Subcutaneous adipose tissue (tissue), 4 donors: ENCODE measurements around the gene KCNK13. TPM values are rescaled to one million over a fixed set of nuclear protein-coding genes. Genes with fewer than 3 reads are reported as not detected.

Experiments
- total RNA-seq, 4 donors: library from RNA; depleted of rRNA; stranded (reverse); fragments of >200 nt; gene quantifications; one replicate each; pipeline ENCODE4 v1.1.0, GENCODE V29; 2016
- TF ChIP-seq, protein P1 (sequence below): fragments of 450-650 bp; IDR thresholded peaks from one replicate; pipeline ENCODE4 v1.5.1; 2016; ENCODE audit warnings: low read depth, mild to moderate bottlenecking, control low read depth, antibody characterized with exemption, moderate library complexity

KCNK13 gene
- total RNA-seq, 4 donors from 2014 or later = 0.44 to 7.0 TPM; not detected in 2

DNA sequence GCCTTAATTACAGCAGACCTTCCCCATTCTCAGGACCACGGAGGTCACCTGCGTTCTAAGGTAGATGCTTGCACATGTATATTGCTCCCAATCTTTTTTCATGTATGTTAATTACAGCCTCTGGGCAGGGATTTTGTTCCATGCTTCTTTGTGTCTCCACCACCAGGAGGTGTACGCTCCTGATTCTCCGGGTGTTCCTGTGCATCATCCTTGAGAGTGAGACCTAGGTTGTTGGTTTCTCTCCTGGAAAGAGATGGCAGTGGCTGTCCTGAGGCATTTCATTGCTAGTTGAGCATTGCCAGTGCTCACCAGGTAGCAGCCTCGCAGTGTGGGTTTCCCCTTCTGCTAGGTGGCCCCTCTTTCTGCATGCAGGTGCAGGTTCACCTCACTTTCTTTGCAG lies 52.8 kb downstream of the KCNK13 start:
- TF ChIP-seq, protein P1, sequence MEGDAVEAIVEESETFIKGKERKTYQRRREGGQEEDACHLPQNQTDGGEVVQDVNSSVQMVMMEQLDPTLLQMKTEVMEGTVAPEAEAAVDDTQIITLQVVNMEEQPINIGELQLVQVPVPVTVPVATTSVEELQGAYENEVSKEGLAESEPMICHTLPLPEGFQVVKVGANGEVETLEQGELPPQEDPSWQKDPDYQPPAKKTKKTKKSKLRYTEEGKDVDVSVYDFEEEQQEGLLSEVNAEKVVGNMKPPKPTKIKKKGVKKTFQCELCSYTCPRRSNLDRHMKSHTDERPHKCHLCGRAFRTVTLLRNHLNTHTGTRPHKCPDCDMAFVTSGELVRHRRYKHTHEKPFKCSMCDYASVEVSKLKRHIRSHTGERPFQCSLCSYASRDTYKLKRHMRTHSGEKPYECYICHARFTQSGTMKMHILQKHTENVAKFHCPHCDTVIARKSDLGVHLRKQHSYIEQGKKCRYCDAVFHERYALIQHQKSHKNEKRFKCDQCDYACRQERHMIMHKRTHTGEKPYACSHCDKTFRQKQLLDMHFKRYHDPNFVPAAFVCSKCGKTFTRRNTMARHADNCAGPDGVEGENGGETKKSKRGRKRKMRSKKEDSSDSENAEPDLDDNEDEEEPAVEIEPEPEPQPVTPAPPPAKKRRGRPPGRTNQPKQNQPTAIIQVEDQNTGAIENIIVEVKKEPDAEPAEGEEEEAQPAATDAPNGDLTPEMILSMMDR = no peak

DNA sequence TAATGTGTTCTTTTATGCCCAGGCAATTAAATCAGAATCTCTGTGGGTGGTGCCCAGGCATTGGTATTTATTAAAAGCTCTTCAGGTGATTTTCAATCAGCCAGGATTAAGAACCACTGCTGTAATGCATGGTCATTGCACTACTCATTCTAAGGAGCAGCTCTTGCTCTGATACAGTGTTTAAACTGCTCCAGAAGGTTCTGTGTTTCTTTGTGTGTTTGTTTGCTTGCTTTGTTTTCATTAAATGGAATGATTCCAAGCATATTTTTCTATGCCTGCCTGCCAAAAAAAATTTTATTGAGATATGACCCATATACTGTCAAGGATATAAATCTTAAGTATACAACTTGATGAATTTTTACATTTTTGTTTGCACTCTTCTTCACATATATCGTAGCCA lies 54.0 kb downstream of the KCNK13 start:
- TF ChIP-seq, protein P1 = no peak

DNA sequence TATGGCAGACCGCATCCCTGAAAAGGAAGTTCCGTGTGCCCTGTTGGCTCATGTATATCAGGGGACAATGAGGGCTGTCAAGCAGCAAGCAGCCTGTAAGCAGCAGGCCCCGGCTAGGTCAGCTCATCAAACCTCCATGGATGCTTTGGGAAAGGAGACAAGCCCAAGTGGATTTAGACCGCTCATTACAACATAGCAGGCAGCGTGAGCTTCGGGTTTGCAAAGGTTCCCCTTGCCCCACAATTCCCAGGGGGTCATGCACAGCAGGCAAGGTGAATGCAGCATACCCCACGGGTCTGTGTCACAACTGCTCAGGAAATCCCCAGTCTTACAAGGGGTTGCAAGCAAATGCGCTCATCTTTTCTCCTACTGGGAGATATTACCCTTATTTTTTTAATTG lies 54.6 kb downstream of the KCNK13 start:
- TF ChIP-seq, protein P1 = no peak

DNA sequence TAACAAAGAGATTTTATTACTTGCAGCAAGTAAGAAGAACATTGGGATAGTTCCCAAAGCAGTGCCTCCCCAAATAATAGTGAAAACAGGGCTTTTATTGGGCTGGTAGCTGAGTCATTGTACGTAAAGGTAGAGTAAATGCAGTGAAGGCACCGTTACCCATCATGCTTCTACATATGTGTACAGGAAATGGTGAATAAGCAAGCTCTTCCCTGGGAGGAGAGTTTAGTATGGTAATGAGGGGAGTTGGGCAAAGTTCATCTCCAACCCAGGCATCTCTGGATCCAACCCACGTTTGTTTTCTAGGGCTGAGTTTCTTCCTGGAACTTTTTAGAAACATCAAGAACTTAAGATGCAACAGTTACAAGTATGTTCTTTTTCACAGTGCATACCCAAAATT lies 56.2 kb downstream of the KCNK13 start:
- TF ChIP-seq, protein P1 = no peak

DNA sequence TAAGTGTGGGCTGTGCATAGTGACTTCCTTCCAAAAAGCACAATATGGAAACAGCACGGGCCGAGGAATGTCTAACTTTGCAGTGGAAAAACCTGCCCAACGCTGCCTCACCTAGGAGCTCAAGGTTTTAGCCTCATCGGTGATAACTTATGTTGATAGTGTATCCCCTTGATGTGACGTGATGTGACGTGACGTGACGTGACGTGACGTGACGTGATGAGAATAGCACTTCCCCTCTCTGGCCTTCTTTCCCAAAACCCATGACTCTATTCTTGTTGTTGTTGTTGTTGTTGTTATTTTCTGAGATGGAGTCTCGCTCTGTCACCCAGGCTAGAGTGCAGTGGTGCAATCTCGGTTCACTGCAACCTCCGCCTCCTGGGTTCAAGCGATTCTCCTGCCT lies 64.5 kb downstream of the KCNK13 start:
- TF ChIP-seq, protein P1 = no peak

DNA sequence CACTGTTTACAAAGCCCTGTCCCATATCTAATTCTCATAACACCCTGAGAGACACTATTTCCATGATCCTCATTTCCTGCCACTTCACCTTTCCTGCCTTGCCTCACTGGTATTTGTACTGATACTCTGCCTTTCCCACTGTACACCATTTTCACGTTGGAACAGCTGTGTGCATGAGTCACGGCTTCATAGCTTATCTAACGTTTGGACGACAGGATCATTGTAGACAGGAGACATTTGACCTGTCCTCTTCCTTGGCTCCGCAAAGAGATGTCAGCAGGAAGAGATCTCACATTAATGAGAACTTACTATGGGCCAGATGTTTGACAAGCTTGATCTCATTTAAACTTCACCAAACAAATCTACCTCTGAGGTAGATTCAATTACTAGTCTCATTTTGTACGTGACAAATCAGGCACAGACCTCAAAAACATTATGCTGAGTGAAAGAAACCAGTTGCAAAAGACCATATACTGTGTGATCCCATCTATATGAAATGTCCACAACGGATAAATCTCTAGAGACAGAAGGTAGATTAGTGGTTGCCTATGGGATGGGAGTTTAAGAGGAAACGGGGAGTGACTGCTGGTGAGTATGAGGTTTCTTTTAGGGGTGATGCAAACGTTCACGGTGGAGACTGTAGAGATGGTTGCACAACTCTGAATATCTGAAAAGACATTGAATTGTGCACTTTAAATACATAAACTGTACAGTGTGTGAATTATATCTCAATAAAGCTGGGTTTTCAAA lies 71.2 kb downstream of the KCNK13 start:
- TF ChIP-seq, protein P1 = no peak

DNA sequence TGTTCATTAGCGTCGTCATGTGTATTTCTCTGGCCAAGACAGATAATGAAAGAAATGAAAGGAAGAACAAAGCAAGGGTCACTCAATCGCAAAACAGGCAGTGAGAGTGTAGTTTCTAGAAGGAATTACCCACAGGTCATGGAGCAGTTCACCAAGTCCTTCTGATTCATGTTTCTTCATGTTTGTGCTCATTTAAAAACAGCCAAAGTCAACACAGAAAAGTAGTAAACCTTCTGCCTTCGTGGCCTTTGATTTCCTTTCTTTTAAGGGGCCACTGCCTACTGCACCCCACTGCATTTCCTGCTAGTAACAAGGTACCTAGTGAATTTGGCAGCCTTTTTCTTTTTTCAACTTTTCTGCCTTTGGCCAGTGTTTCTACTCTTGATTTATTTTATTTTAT lies 75.1 kb downstream of the KCNK13 start:
- TF ChIP-seq, protein P1 = no peak
